ENCODE data around the gene PLCB1. TPM values are rescaled to one million over a fixed set of nuclear protein-coding genes. Genes with fewer than 3 reads are reported as not detected.
"Not testable (repeated sequence)": the region's sequence is repeated elsewhere in the genome, so short reads cannot be mapped to it uniquely, and the experiment has no call there.

Gene PLCB1
- total RNA-seq, 1 donor: 35.4 TPM

DNA sequence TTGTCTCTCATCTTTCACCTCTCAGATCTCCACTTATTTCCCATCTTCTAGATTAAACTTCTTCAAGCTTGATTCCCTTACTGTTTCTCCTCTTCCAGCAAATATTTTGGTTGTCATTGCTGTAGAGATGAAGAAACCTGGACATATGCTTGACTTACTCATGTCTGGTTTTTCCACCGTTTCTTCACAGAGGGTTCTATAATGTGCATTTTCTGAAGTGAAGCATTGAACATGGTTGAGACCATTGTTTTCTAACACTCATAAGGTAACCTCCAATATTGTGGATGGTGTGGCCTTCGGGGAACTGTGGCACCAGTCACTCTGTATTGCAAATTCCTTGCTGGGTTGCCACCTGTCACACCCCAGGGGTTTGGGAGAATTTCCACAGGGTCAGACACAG is 237.2 kb downstream of the PLCB1 start:
- no peak overlapping the region for H3K4me3 ChIP-seq (ENCODE audit: low read depth, low read length)
- no peak for DNase-seq (ENCODE audit: low read depth)
- no peak for TF ChIP-seq CTCF (IDR thresholded peaks at IDR 0.05; ENCODE audit: insufficient read depth, low read depth, low read length)

DNA sequence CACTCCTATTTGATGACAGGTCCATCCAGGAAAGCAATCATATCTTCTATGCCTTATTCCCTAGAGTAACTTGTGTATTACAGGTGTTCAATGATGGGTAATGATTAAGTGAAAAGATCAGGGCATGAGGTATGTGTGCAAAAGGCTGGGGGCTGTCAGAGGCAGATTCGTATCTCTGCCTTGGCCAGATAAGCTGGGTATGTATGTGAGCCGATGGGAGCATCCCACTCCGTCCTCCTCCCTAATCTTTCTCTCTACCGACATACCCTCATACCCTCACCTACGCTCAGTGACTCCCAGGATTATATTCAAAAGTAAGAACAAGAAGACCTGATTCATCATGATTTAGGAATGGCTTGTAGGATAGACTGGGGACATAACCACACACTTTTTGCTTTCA is 238.7 kb downstream of the PLCB1 start:
- no peak for TF ChIP-seq CTCF (IDR thresholded peaks at IDR 0.05; ENCODE audit: insufficient read depth, low read depth, low read length)
- no peak overlapping the region for H3K4me3 ChIP-seq (ENCODE audit: low read depth, low read length)
- DNase-seq (ENCODE audit: low read depth): no peak

DNA sequence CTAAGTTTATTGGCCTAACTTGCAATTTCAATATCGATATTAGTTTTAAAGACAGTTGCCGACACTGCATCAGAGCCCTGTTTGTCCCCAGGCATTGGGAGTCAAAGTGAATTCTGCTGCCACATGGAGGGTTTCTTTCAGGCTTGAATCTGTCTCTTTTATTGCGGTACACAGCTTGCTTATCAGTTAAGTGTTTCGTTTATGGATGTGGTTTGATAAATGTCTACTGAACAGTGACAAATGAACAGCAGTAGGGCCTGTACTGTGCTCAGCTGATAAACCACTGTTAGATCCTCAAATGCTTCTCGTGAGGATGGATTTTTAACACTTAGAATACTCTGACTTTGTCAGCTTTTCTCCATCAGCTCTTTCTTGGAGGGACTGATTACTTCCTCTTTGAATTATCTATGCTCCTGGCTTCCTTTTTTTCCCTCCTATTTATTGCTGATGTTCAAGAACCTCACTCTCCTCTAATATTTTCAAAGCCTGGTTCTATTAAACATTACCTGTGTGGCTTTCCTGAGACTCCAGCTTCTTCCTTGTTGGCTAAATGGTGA is 240.8 kb downstream of the PLCB1 start:
- peak; percentile 16 for DNase-seq (ENCODE audit: low read depth)
- TF ChIP-seq CTCF (IDR thresholded peaks at IDR 0.05; ENCODE audit: insufficient read depth, low read depth, low read length): no peak
- H3K4me3 ChIP-seq (ENCODE audit: low read depth, low read length): no peak overlapping the region

- no peak overlapping the region for H3K4me3 ChIP-seq (ENCODE audit: low read depth, low read length)
- no peak for DNase-seq (ENCODE audit: low read depth)
- TF ChIP-seq CTCF (IDR thresholded peaks at IDR 0.05; ENCODE audit: insufficient read depth, low read depth, low read length): no peak
These were observed 241.5 kb downstream of the PLCB1 start for GRCh38 chr20:8373579-8373978.

GRCh38 chr20:8375898-8376297 is 243.8 kb downstream of the PLCB1 start:
- no peak for TF ChIP-seq CTCF (IDR thresholded peaks at IDR 0.05; ENCODE audit: insufficient read depth, low read depth, low read length)
- no peak for DNase-seq (ENCODE audit: low read depth)
- no peak overlapping the region for H3K4me3 ChIP-seq (ENCODE audit: low read depth, low read length)

GRCh38 chr20:8376940-8377339 is 244.9 kb downstream of the PLCB1 start:
- no peak for TF ChIP-seq CTCF (IDR thresholded peaks at IDR 0.05; ENCODE audit: insufficient read depth, low read depth, low read length)
- DNase-seq (ENCODE audit: low read depth): no peak
- H3K4me3 ChIP-seq (ENCODE audit: low read depth, low read length): no peak overlapping the region

DNA sequence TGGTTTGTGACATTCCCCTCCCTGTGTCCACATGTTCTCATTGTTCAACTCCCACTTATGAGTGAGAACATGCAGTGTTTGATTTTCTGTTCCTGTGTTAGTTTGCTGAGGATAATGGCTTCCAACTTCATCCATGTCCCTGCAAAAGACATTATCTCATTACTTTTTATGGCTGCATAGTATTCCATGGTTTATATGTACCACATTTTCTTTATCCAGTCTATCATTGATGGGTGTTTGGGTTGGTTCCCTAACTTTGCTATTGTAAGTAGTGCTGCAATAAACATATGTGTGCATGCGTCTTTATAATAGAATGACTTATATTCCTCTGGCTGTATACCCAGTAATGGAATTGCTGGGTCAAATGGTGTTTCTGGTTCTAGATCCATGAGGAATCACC is 247.1 kb downstream of the PLCB1 start:
- DNase-seq (ENCODE audit: low read depth); H3K4me3 ChIP-seq (ENCODE audit: low read depth, low read length): not testable (repeated sequence)

Measured in fibroblast of villous mesenchyme (primary cell).